Stimulated activated CD8-positive, alpha-beta memory T cell treated with anti-CD3 and anti-CD28 coated beads, Interleukin-2, amount 100 ng/mL, for 48 hours (primary cell): ENCODE measurements around the gene SOX10.

Experiments
- DNase-seq, 2 donors: peaks; one replicate each; pipeline ENCODE4 v3.0.0-alpha.2; 2020; ENCODE audit warnings: low read depth in 2 of 2

The SOX10 gene

GRCh38 chr22:37983860-37984791 is at the start of gene SOX10:
Gene SOX10, minus strand, starts transcription at chr22:37984555. Its CDS starts 771 bp downstream, at chr22:37983784.
- DNase-seq, result no peak

DNA sequence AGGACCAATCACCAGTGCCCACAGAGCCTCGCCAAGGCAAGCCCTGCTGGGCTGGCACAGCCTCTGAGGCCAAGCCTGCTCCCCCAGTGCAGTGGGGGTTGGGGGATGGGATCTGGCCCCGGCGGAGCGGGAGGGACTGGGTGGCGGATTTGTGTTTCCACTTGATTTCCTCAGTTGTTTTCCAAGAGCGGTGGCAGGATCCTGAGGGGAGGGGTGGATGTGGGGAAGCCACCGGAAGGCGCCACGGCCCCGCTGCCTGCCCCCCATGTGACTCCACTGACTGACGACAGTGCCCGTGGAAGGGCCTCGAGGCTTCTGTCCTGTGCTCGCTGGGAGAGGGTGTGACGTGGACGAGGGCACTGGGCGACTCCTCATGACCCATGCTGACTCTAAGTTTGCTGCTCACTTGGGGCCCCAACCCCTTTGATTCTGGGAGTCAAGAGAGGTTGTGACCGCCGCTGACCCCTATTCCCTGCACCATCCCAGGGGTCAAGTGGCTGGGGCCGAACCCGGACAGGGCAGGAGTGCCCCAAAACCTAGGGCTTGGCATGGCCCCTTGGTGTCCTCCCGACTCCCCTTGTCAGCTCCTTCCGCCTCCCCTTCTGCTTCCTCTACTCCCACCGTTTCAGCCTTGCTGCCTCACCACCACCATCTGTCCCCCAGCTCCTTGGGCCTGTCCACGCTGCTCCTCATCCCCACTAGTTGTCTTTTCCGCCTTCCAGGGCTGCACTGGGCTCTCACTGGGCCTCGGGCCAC is 49.3 kb upstream of the SOX10 start:
- no peak for DNase-seq

DNA sequence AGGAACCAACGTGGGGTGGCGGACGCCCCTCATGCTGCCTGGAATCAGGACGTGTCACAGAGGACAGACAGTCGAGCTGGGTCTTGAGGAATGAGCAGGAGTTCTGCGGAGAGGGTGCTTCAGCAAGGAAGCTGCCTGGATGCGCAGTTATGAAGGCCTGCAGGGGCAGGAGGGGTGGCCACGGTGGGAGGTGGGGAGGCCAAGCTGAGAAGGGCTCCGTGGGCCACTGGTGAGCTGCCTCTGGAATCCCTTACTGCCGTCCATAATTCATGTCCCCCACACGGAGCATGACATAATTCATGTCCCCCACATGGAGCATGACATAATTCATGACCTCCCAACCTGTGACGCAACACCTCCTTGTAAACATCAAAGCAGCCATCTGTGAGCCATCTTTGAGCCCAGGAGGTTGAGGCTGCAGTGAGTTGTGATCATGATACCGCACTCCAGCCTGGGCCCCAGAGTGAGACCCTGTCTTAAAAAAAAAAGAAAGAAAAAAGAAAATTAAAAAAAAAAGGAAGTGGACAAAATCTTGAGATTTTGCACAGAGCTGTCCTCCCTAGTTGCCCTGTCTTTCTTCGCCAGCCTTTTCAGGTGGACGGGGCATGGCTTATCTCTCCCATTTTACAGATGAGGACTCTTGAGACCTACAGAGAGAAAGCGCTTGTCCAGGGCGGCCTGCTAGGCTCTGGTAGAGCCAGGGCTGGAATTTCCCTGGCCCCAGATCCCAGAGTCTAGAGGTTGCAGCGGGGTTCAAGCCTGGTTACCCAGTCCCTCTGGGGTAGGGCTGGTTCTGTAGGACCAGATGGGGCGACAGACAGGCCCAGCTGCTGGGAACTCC is 48.5 kb upstream of the SOX10 start:
- no peak for DNase-seq

DNA sequence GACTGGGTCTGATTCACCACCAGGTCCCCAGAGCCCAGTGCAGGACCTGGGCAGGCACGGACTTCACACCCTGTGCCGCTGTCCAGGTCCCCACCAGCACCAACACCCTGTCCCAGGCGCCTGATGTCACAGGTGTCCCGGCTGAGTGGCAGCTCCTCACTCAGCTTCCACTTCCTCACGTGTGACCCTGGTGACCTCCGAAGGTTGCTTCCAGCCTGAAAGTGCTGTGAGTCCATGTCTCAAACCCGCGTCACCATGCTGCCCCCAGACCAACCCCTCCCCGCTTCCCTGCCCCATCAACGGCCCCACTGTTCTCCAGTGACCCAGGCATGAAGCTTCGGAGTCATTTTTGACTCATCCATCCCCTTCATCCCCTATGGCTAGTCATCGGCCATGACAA is 47.1 kb upstream of the SOX10 start:
- no peak for DNase-seq

DNA sequence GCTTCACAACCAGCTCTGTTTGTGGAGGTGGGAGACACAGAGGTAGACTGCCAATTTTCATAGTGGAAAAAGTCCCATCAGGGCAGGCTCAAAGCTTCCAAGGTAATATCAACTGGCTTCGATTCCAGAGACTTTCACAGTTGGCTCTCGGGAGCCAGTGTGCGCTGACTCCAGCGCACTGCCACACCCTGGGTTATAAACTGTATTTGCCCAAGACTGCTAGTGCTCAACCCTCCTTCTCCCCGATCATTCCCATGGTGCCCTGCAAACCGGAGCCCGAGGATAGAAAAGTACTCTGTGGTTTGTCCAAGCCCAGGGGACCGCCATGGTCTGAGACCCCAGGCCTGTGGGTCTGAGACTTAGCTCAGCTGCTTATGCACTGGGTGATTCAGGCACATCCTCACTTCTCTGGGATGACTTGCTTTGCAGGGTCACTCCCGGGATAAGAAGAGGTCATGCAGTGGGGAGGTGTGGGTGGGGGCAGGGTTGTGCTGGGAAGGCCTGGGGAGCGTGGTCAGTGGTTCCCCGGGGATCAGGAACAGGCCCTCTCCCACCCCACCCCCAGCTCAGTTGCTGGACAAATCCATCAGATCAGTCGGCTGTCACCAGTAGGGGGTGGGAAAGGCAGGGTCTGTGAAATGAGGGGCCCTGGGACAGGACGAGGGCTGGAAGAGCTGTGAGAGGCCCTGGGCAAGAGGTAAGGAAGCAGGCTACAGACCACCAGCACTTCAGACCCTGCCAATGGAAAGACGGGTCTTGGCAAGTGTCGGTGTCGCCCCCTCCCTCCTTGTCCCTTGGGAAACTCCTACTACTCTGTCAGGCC is 46.2 kb upstream of the SOX10 start:
- DNase-seq, result no peak

DNA sequence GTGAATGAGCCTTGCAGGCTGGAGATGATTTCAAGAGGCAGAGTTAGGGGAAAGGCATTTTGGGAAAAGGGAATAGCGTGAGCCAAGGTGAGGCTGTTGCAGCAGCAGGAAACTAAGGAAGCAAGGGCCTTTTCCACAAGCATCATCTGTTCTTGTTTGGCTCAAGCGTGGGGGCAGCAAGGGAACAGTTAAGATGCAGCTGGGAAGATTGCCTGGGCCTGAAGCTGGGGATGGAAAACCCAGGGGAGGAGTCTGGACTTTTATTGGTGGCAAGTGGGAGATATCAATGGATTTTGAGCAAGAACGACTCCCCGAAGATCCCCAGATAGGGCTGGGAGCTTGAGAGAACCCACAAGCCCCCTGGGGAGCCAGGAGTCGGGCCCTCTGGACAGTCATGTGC is 45.5 kb upstream of the SOX10 start:
- no peak for DNase-seq

GRCh38 chr22:38029370-38029769 is 45.0 kb upstream of the SOX10 start:
- no peak for DNase-seq

DNA sequence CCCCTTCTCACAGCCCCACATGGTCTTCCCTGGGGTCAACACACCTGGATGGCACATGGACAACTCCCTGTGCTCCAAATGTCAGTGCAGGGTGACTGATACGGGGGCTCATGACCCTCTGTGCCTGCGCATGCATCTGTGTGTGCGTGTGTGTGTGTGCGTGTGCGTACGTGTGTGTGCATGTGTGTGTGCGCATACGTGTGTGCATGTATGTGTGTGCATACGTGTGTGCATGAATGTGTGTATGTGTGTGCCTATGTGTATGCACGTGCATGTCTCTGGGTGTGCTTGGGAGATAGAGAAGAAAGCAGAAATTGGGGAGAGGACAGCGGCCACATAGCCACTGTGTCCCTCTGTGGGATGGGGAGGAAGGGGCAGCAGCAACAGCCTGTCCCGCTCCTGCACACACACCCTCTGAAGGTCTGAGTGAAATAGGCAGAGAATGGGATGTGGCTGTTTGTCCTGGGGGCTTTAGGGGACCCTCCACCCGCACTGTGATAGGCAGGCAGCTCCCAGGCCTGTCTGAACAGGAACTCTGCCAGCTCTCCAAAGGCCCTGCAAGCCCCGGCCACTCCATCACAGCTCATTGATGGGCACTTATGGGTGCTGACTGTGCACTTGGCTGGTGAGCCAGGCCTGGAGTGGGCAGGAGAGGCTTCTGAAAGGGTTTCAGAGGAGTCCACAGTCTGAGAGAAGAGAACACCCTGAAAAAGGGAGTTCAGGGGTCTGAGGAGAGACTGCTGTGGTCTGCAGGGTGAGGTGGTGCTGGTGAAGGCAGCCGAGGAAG is 44.2 kb upstream of the SOX10 start:
- no peak for DNase-seq

DNA sequence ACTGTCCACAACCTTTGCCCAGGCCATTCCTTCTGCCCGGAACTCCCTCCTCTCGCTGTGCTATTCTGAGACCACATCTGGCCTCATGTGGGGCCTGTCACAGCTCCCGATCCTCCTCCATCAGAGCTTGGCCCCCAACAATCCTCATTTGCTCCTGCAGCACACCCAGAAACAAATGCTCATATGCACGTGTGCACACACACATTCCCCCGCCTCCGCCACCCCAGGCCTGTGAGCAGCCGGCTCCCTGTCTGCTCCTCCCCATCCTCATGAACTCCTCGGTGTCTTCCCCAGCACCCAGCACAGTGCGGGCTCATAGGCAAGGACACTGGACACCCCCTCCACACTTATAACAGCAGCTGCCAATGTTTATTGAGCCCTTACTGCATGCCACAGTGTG is 43.1 kb upstream of the SOX10 start:
- DNase-seq, result no peak

- no peak for DNase-seq
Measured at GRCh38 chr22:38026130-38027111, 42.1 kb upstream of the SOX10 start.

GRCh38 chr22:38025514-38025913 is 41.2 kb upstream of the SOX10 start:
- no peak for DNase-seq

- no peak for DNase-seq
Measured at GRCh38 chr22:38023045-38023444, 38.7 kb upstream of the SOX10 start.

GRCh38 chr22:38021206-38021605 is 36.9 kb upstream of the SOX10 start:
- no peak for DNase-seq

GRCh38 chr22:38018938-38019827 is 34.8 kb upstream of the SOX10 start:
- DNase-seq, result no peak

GRCh38 chr22:38017939-38018885 is 33.9 kb upstream of the SOX10 start:
- no peak for DNase-seq

- DNase-seq, result no peak
Measured at GRCh38 chr22:38017272-38017920, 33.0 kb upstream of the SOX10 start.
